Measurements from ENCODE around the gene ZNF735.

- TF ChIP-seq CTCF (IDR thresholded peaks at IDR 0.05; ENCODE audit: low read depth, low read length, poor library complexity, severe bottlenecking) (peak; percentile 87), EZH2phosphoT487 (IDR thresholded peaks at IDR 0.05; ENCODE audit: borderline replicate concordance, low read length) (no peak)
Observed at GRCh38 chr7:64180989-64181388, 26.0 kb upstream of the ZNF735 start.
